ENCODE measurements around the gene NCR3LG1. TPM values are rescaled to one million over a fixed set of nuclear protein-coding genes. Genes with fewer than 3 reads are reported as not detected.

The NCR3LG1 gene
- total and polyA plus RNA-seq, 7 experiments from 2014 or later, result 0.70 to 2.9 (median 2.3) TPM; not detected in 2

DNA sequence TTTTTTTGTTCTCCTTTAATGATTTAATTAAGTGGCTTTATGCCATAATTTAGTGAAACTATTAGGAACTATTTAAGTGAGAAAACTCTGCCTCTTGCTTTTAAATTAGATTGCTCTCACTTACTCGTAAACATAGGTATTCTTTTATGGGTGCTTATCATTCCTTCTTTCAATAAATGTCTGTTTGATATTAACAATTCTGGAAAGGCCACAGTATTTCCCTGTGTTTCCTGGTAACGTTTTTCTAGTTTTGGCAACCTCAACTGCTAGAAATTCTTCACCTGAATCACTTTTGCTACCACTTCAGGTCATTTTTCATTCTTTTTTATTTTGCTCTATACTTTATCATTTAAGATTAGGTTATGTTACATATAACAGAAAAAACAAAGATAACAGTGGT, 19.9 kb upstream of the NCR3LG1 start:
- no peak for ATAC-seq
- Mint-ChIP-seq H3K36me3 (peaks cover 21 to 53% (median 28%) of the 10 kb centered on the region in 5 donors), H3K27ac (peak overlapping the region in 4 of 9 donors; percentile 23 to 68 (median 46)), H3K4me1 (peaks cover under 1 to 28% (median 24%) of the 10 kb centered on the region in 7 donors), H3K9me3 (no peaks in the 10 kb centered on the region), H3K27me3 (no peaks in the 10 kb centered on the region), H3K4me3 (no peak overlapping the region)
- Histone ChIP-seq H3K4me3 (ENCODE audit: low read length) (no peak overlapping the region), H3K36me3 (ENCODE audit: control insufficient read depth in 2 of 3, insufficient read depth in 3 of 3, low read length in 3 of 3) (peaks cover 0 to 53% (median 0%) of the 10 kb centered on the region in 3 experiments), H3K27ac (ENCODE audit: low read depth, low read length) (no peak overlapping the region), H3K4me1 (ENCODE audit: control insufficient read depth in 2 of 2, insufficient read depth in 2 of 2, low read length in 2 of 2) (peaks cover 14% of the 10 kb centered on the region in 2 donors), H3K27me3 (ENCODE audit: control insufficient read depth in 2 of 2, insufficient read depth in 2 of 2, low read length in 2 of 2) (no peaks in the 10 kb centered on the region), H3K9me3 (ENCODE audit: control insufficient read depth in 2 of 3, low read length in 3 of 3) (no peaks in the 10 kb centered on the region)
- no peak for DNase-seq
- POLR2A ChIA-PET, result interaction anchor here (1.3 kb wide), 1 partner anchor 56 kb away, joined by 4 read pairs; the partner anchor contains the start of gene NUCB2
- intact Hi-C loops (cut with micrococcal nuclease), result loop anchor here in 1 of 2 donors (2.0 to 5.0 kb wide), 2 partner anchors 13 to 99 kb away; no protein-coding TSS in a partner anchor
- CTCF ChIA-PET, result no interaction called here

GRCh38 chr11:17333799-17334586, 17.6 kb upstream of the NCR3LG1 start:
- POLR2A ChIA-PET, result interaction anchor here (0.7 to 1.0 kb wide), 2 partner anchors 11 to 58 kb away, joined by 3 to 5 read pairs; partner anchors contain the start of gene NUCB2
- H3K27ac ChIP-seq (ENCODE audit: low read depth, low read length), result peak overlapping the region; percentile 26
- H3K4me1 Mint-ChIP-seq, result peaks cover 0 to 24% (median 19%) of the 10 kb centered on the region in 7 donors
- CTCF ChIA-PET, result interaction anchor here (0.6 to 1.2 kb wide), 3 partner anchors 15 to 169 kb away, joined by 3 read pairs; no protein-coding TSS in a partner anchor
- no peaks in the 10 kb centered on the region for H3K27me3 ChIP-seq (ENCODE audit: control insufficient read depth in 2 of 2, insufficient read depth in 2 of 2, low read length in 2 of 2)
- intact Hi-C loops (cut with micrococcal nuclease), result loop anchor here in 1 of 2 donors (2.0 to 5.0 kb wide), 3 partner anchors 15 to 102 kb away; partner anchors contain the start of gene NCR3LG1
- peak overlapping the region in 1 of 10 donors; percentile 2 for H3K4me3 Mint-ChIP-seq
- ATAC-seq (peak; percentile 70), DNase-seq (peak in 6 of 9 donors; percentile 2 to 39 (median 29))
- no peaks in the 10 kb centered on the region for H3K27me3 Mint-ChIP-seq
- H3K36me3 Mint-ChIP-seq, result peaks cover 9 to 37% (median 22%) of the 10 kb centered on the region in 5 donors
- H3K36me3 ChIP-seq (ENCODE audit: control insufficient read depth in 2 of 3, insufficient read depth in 3 of 3, low read length in 3 of 3), result peaks cover 0 to 35% (median 0%) of the 10 kb centered on the region in 3 experiments
- peaks cover 14% of the 10 kb centered on the region in 2 donors for H3K4me1 ChIP-seq (ENCODE audit: control insufficient read depth in 2 of 2, insufficient read depth in 2 of 2, low read length in 2 of 2)
- no peak overlapping the region for H3K4me3 ChIP-seq (ENCODE audit: low read length)
- H3K9me3 ChIP-seq (ENCODE audit: control insufficient read depth in 2 of 3, low read length in 3 of 3), result no peaks in the 10 kb centered on the region
- H3K27ac Mint-ChIP-seq, result peak overlapping the region in 8 of 9 donors; percentile 14 to 83 (median 64)
- H3K9me3 Mint-ChIP-seq, result no peaks in the 10 kb centered on the region

GRCh38 chr11:17343257-17343656, 8.3 kb upstream of the NCR3LG1 start:
- DNase-seq (no peak), ATAC-seq (no peak)
- H3K27me3 Mint-ChIP-seq, result no peaks in the 10 kb centered on the region
- no peaks in the 10 kb centered on the region for H3K27me3 ChIP-seq (ENCODE audit: control insufficient read depth in 2 of 2, insufficient read depth in 2 of 2, low read length in 2 of 2)
- intact Hi-C loops (cut with micrococcal nuclease), result no loop called here
- H3K9me3 ChIP-seq (ENCODE audit: control insufficient read depth in 2 of 3, low read length in 3 of 3), result no peaks in the 10 kb centered on the region
- POLR2A ChIA-PET, result no interaction called here
- no peak overlapping the region for H3K27ac ChIP-seq (ENCODE audit: low read depth, low read length)
- H3K27ac Mint-ChIP-seq, result peak overlapping the region in 1 of 9 donors; percentile 38
- H3K4me1 Mint-ChIP-seq, result peaks cover 0 to 4% (median 0%) of the 10 kb centered on the region in 7 donors
- CTCF ChIA-PET, result no interaction called here
- H3K9me3 Mint-ChIP-seq, result no peaks in the 10 kb centered on the region
- no peaks in the 10 kb centered on the region for H3K4me1 ChIP-seq (ENCODE audit: control insufficient read depth in 2 of 2, insufficient read depth in 2 of 2, low read length in 2 of 2)
- H3K4me3 ChIP-seq (ENCODE audit: low read length), result no peak overlapping the region
- no peak overlapping the region for H3K4me3 Mint-ChIP-seq
- H3K36me3 Mint-ChIP-seq, result peaks cover 0 to 26% (median 7%) of the 10 kb centered on the region in 5 donors
- peaks cover 0 to 6% (median 0%) of the 10 kb centered on the region in 3 experiments for H3K36me3 ChIP-seq (ENCODE audit: control insufficient read depth in 2 of 3, insufficient read depth in 3 of 3, low read length in 3 of 3)

GRCh38 chr11:17343907-17344306, 7.7 kb upstream of the NCR3LG1 start:
- intact Hi-C loops (cut with micrococcal nuclease), result no loop called here
- ChIA-PET POLR2A (no interaction called here), CTCF (no interaction called here)
- ATAC-seq (no peak), DNase-seq (no peak)
- no peaks in the 10 kb centered on the region for H3K9me3 Mint-ChIP-seq
- H3K4me1 ChIP-seq (ENCODE audit: control insufficient read depth in 2 of 2, insufficient read depth in 2 of 2, low read length in 2 of 2), result no peaks in the 10 kb centered on the region
- peaks cover 0 to 6% (median 0%) of the 10 kb centered on the region in 3 experiments for H3K36me3 ChIP-seq (ENCODE audit: control insufficient read depth in 2 of 3, insufficient read depth in 3 of 3, low read length in 3 of 3)
- H3K4me3 Mint-ChIP-seq, result no peak overlapping the region
- no peaks in the 10 kb centered on the region for H3K27me3 ChIP-seq (ENCODE audit: control insufficient read depth in 2 of 2, insufficient read depth in 2 of 2, low read length in 2 of 2)
- H3K27ac ChIP-seq (ENCODE audit: low read depth, low read length), result no peak overlapping the region
- no peak overlapping the region for H3K27ac Mint-ChIP-seq
- H3K9me3 ChIP-seq (ENCODE audit: control insufficient read depth in 2 of 3, low read length in 3 of 3), result no peaks in the 10 kb centered on the region
- peaks cover 0 to 4% (median 0%) of the 10 kb centered on the region in 7 donors for H3K4me1 Mint-ChIP-seq
- no peak overlapping the region for H3K4me3 ChIP-seq (ENCODE audit: low read length)
- H3K36me3 Mint-ChIP-seq, result peaks cover 0 to 26% (median 7%) of the 10 kb centered on the region in 5 donors
- H3K27me3 Mint-ChIP-seq, result no peaks in the 10 kb centered on the region

DNA sequence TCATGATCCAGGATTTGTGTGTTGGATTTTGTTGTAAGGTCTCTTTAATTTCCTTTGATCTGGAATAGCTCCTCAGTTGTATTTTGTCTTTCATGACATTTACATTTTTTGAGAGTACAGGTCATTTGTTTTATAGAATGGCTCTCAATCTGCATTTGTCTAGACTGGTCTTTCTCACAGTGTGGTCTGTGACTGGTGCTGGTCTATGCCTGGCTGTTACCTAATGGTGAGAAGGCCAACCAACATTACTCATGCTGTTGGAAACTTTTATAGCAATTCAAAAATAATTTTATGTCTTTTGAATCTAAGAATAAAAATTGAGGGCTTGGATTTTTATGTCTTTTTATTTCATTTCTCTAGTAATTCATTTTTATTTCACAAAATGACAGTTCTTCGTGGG, 3.9 kb upstream of the NCR3LG1 start:
- Histone ChIP-seq H3K36me3 (ENCODE audit: control insufficient read depth in 2 of 3, insufficient read depth in 3 of 3, low read length in 3 of 3) (peaks cover 0 to 6% (median 0%) of the 10 kb centered on the region in 3 experiments), H3K27ac (ENCODE audit: low read depth, low read length) (no peak overlapping the region), H3K27me3 (ENCODE audit: control insufficient read depth in 2 of 2, insufficient read depth in 2 of 2, low read length in 2 of 2) (no peaks in the 10 kb centered on the region), H3K9me3 (ENCODE audit: control insufficient read depth in 2 of 3, low read length in 3 of 3) (no peaks in the 10 kb centered on the region), H3K4me1 (ENCODE audit: control insufficient read depth in 2 of 2, insufficient read depth in 2 of 2, low read length in 2 of 2) (peaks cover 3% of the 10 kb centered on the region in 2 donors), H3K4me3 (ENCODE audit: low read length) (no peak overlapping the region)
- Mint-ChIP-seq H3K4me1 (peaks cover 12 to 19% (median 12%) of the 10 kb centered on the region in 7 donors), H3K9me3 (no peaks in the 10 kb centered on the region), H3K36me3 (peaks cover 0 to 22% (median 7%) of the 10 kb centered on the region in 5 donors), H3K27ac (peak overlapping the region in 1 of 9 donors; percentile 36), H3K27me3 (peaks cover 0 to 25% (median 0%) of the 10 kb centered on the region in 5 donors), H3K4me3 (no peak overlapping the region)
- intact Hi-C loops (cut with micrococcal nuclease), result no loop called here
- no peak for DNase-seq
- ChIA-PET POLR2A (no interaction called here), CTCF (interaction anchor here (1.2 kb wide), 1 partner anchor 331 kb away, joined by 6 read pairs; no protein-coding TSS in a partner anchor)
- ATAC-seq, result no peak

DNA sequence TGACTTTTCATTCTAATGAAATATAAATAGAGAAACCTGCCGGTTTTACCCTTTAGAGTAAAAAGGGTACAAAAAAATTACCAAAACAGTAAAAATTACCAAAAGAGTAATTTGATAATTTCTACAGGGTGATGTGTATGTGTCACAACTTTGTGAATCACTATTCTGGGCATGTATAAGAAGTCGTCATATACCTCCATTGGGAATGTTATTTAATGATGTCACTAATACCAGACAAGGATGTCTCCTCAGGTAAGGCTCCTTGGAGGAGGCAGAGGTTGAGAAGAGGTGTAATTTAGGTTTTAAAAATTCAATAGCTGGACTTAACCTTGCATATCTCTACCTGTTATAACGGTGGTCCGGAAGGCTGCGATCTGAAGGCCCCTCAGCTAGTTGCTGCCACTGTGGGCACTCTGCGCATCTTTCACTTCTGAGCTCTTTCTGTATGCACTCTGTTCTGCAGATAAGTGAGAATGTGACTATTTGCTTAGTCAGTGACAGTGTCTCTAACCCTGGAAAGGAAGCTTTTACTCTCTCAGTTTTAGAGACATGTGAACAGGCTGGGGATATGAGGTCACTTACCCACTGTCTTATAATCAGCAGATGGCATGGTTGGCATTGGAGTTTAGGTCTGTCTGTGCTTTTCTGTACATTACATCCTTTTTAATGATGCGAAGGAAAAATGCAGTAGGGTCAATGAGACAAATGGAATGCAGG, 987 bp upstream of the NCR3LG1 start:
- no peaks in the 10 kb centered on the region for H3K36me3 ChIP-seq (ENCODE audit: control insufficient read depth in 2 of 3, insufficient read depth in 3 of 3, low read length in 3 of 3)
- CTCF ChIA-PET, result no interaction called here
- intact Hi-C loops (cut with micrococcal nuclease), result loop anchor here (2.0 to 10.0 kb wide), 3 partner anchors 16 to 616 kb away; partner anchors contain the start of genes C11orf58 (in 1 of the 2) and RPS13 (in 1 of the 2)
- H3K9me3 ChIP-seq (ENCODE audit: control insufficient read depth in 2 of 3, low read length in 3 of 3), result no peaks in the 10 kb centered on the region
- H3K36me3 Mint-ChIP-seq, result peaks cover 0 to 15% (median 0%) of the 10 kb centered on the region in 5 donors
- H3K27ac Mint-ChIP-seq, result peak overlapping the region in 6 of 9 donors; percentile 52 to 89 (median 76)
- DNase-seq (no peak), ATAC-seq (no peak)
- peak overlapping the region; percentile 88 to 95 (median 90) for H3K4me3 Mint-ChIP-seq
- H3K27ac ChIP-seq (ENCODE audit: low read depth, low read length), result no peak overlapping the region
- POLR2A ChIA-PET, result interaction anchor here (1.2 kb wide), 1 partner anchor 273 kb away, joined by 3 read pairs; the partner anchor contains the start of gene RPS13
- peaks cover 0 to 43% (median 0%) of the 10 kb centered on the region in 5 donors for H3K27me3 Mint-ChIP-seq
- peaks cover 10% of the 10 kb centered on the region in 2 donors for H3K4me1 ChIP-seq (ENCODE audit: control insufficient read depth in 2 of 2, insufficient read depth in 2 of 2, low read length in 2 of 2)
- peaks cover 0 to 1% (median 0%) of the 10 kb centered on the region in 11 donors for H3K9me3 Mint-ChIP-seq
- no peak overlapping the region for H3K4me3 ChIP-seq (ENCODE audit: low read length)
- H3K4me1 Mint-ChIP-seq, result peaks cover 27 to 31% (median 29%) of the 10 kb centered on the region in 7 donors
- H3K27me3 ChIP-seq (ENCODE audit: control insufficient read depth in 2 of 2, insufficient read depth in 2 of 2, low read length in 2 of 2), result no peaks in the 10 kb centered on the region

Measured in naive thymus-derived CD4-positive, alpha-beta T cell (primary cell).